Stimulated activated CD8-positive, alpha-beta memory T cell treated with anti-CD3 and anti-CD28 coated beads, Interleukin-7, amount 100 ng/mL, for 4 hours (primary cell): ENCODE data around the gene KRT7.
"Not testable (repeated sequence)": the region's sequence is repeated elsewhere in the genome, so short reads cannot be mapped to it uniquely, and the experiment has no call there.

Experiments used
- DNase-seq, 2 donors: peaks; one replicate each; pipeline ENCODE4 v3.0.0-alpha.2; 2020; ENCODE audit warnings: low read depth in 2 of 2

The KRT7 gene

DNA sequence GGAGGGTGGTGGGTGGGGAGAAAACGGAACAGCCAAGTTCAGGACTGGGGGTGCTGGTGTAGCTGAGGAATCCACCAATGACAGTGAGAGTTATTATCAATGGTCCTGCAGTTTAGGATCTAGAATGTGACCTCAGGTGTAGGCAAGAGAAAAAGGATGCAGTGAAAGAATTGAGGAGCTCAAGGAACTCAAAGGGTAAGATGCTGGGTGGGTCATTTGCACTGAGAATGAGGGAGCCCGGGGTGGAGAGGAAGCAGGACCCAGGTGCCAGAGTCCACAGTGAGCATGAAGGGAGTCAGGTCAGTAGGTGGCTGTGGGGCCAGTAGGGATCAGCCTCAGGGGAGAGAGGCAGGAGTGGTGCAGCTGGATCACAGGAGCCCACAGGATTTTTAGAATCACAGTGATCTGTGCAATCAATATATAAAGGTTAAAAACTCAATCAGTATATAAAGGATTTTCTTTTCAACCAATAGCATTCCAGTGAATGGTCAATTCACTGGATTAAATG, 3.2 kb upstream of the KRT7 start:
- DNase-seq = no peak

DNA sequence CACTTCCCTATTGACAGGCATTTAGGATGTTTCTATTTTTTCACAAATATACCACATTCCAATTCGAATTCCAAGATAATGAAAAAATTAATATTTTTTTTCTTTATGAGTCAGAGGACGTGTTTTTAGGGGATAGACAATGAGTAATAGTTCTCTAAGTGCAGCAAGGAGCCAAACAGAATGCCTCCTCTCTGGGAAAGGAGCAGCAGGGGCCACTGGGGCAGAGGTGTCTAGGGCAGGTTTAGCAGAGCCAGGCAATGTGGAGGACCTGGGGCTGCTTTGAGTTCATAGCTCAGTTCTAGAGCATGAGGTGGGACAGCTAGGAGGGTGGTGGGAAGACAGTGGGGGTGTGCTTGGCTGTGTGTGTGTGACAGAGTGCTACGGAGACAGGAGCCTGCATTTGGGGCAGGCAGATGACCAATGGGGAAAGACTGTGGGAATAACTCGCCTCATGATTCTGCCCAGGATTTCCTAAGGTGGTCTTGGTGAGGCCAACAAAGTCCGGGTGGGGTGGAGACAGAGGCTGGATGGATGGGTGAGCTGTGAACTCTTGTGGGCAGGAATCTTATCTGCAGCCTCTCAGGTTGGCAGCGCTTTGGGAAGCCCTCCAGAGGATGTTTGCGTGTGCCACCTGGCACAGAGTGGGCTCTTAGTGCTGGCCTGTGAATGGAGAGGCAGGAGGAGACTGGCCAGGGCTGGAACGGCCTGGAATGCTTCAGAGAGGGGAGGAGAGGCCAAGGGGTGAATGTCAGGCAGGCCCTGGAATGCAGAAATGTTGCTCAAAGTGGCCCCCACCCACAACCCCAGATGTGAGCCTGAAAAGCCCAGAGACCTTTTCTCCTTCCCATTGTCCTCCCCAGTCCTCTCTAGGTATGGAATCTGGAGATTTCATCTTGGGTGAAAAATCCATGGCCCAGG, 2.4 kb upstream of the KRT7 start:
- no peak for DNase-seq

GRCh38 chr12:52231305-52232202, 1.5 kb upstream of the KRT7 start:
- DNase-seq = no peak

DNA sequence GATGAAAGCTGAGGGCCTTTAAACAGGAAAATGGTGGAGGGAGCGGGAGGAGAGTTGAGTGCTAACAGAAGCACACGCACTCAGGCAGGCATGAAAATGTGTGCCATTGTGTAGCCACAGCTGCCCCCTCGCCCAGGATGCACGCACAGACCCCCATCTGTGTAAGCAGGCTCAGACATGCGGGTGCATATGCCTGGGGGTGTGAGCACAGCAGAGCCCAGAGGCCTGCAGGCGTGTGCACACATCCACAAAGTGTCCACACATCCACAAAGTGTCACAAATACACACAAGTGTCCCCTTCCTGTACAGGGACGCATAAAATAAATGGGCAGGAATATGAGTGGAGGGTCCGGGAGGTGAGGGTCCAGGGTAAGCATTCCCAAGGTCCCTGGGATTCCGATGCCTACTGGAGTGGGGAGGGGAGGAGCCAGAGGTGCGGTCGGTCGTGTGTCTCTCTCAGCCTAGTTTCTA, 805 bp upstream of the KRT7 start:
- DNase-seq = no peak

DNA sequence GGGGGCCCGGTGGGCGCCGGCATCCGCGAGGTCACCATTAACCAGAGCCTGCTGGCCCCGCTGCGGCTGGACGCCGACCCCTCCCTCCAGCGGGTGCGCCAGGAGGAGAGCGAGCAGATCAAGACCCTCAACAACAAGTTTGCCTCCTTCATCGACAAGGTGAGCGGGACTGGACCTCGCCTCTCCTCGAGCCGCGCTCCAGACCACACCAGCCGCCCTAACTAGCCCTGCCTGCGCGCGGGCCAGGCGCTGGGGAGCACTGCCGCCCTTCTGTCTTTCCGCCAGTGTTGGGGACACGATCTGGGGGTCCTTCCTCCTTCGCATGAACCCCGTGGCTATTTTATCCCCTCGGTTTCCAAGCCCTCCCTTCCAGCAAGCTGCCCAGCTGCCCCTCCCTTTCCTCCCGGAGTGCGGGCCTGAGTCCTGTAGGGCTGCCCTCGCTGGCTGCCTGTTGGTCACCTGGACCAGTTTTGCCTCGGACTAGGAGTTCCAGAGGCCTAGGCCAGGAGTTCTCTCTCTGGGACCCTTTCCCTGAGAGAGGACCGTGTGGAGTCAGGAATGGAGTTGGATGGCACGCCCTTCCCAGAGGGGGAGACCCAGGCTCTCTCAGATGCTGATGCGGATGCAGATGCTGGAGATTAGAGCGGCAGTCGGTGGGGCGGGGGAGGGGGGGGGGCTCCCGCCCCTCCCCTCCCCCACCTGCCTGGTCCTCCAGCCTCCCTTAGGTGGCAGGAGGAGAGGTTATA, 592 bp downstream of the KRT7 start:
- no peak for DNase-seq

GRCh38 chr12:52234223-52234810, 1.3 kb downstream of the KRT7 start:
- no peak for DNase-seq

DNA sequence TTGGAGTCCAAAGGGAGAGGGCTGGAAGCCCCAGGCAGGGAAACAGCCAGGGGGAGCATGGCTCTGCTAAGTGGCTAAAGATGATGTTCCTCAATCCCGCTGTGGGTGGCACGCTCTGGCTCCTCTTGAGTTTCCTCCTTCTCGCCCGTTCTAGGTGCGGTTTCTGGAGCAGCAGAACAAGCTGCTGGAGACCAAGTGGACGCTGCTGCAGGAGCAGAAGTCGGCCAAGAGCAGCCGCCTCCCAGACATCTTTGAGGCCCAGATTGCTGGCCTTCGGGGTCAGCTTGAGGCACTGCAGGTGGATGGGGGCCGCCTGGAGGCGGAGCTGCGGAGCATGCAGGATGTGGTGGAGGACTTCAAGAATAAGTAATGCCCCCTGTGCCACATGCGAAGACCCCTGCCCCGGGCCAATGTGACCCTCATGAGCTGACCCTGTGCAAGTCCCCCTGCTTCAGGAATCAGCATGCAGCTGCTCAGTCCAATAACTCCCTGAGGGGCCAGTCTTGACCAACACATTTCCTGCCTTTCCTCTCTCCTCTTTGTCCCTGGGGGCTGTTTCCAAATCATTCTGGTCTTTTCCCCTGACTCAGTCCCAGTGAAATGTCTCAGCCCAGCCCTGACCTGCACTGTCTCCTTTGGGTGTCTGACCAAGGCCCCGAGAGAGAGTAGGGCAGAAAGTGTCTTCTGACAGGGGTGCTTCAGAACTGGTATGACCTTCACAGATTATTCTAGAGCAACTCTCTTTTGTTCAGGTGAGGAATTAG, 2.1 kb downstream of the KRT7 start:
- DNase-seq = no peak

DNA sequence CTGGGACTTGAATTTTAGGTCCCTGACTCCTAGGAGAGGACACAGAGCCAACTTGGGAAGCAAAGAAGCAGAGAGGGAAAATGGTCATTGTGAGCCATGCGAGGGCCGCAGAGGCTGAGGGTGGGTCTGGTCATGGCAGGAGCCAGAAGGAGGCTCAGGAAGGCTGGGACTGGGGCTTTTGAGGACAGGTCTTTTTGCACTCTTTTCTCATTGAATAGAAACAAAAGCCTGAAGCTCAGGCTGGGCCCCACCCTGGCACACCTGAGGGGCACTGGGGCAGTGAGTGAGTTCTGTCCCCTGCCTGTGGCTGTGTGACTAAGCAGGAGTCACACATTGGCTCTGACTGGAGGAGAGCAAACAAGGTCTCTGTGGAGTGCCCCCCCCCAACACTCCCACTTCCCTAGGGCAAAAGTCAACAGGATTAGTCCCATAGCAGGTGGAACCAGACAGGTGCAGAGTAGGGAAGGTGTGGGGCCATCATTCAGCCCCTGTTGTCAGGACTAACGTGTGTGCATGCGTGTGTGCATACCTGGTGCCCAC, 2.8 kb downstream of the KRT7 start:
- DNase-seq = no peak

- no peak for DNase-seq
Measured at GRCh38 chr12:52236386-52237050, 3.5 kb downstream of the KRT7 start.

- DNase-seq = no peak
Measured at GRCh38 chr12:52238207-52238840, 5.3 kb downstream of the KRT7 start.

- no peak for DNase-seq
Measured at GRCh38 chr12:52238916-52239646, 6.0 kb downstream of the KRT7 start.

GRCh38 chr12:52239767-52240166, 6.7 kb downstream of the KRT7 start:
- DNase-seq = no peak

DNA sequence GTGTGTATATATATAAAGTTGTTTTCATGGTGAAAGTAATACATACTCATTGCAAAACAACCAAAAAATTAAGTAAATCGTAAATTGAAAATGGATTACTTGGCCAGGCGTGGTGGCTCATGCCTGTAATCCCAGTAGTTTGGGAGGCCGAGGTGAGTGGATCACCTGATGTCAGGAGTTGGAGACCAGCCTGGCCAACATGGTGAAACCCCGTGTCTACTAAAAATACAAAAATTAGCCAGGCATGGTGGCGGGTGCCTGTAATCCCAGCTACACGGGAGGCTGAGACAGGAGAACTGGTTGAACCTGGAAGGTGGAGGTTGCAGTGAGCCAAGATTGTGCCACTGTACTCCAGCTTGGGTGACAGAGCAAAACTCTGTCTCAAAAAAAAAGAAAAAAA, 7.2 kb downstream of the KRT7 start:
- not testable (repeated sequence) for DNase-seq

- DNase-seq = no peak
Measured at GRCh38 chr12:52241205-52241842, 8.3 kb downstream of the KRT7 start.

DNA sequence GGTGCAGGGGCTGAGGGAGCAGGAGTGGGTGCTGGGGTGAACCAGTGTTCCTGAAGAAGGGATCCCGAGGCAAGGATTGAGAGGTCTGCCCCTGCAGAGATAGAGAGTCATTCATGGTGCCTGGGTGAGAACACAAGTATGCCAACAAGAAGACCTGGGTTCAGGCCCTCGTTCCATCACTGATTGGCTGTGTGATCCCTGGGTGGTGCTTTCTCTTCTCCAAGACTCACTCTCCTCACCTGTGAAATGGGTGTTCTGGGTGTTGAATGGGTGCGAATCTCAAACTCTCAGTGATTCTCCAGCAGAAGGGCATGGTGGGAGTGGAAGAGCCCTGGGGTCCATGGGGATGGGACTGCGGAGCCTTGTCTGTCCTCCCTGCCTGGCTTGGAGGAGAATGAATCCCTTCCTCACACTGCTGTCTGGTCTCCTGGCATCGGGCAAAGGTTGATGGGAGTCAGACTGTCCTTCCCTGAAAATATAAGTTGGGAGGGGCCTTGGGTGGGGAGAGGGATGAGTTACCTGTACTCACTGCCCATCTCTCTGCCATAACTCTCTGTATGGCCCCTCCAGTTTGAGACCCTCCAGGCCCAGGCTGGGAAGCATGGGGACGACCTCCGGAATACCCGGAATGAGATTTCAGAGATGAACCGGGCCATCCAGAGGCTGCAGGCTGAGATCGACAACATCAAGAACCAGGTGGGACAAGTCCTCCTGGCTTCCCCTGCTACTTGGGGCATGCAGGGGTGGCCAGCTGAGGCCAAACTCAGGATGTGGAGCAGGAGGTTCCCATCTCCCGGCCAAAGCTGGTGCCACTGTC, 9.6 kb downstream of the KRT7 start:
- no peak for DNase-seq

DNA sequence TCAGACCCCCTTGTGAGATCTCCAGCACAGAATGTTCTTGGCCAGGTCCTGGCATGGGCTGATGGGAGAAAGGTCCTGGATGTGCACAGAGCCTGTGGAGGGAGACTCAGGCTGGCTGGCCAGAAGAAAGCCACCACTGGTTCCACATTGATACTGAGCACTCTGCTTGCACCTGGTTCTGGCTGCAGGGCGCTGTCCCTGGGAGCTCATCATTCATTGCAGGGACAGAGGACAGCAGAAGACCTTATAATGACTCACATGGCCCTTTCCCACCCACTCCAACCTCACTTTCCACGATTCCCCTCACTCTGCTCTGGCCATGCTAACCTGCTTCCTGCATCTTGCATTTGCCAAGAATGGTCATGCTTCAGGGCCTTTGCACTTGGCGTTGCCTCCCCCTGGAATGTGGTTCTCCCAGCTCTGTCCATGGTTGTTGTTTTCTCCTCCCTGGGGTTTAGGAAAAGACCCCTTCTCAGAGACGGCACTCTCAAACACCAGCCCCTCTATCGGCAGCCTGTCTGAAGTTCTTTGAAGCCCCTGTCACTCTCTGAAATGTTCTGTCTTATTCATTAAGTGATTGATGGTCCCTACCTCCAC, 10.3 kb downstream of the KRT7 start:
- DNase-seq = no peak
